Retina (tissue), 1 donor: Measurements from ENCODE around the gene KLHL14.
"Not testable (repeated sequence)": the region's sequence is repeated elsewhere in the genome, so short reads cannot be mapped to it uniquely, and the experiment has no call there.

Source experiments
- DNase-seq: peaks from one replicate; pipeline ENCODE4 v3.0.0-alpha.2; 2016

Gene KLHL14

GRCh38 chr18:32772581-32773381 lies at the start of gene KLHL14:
TSS of gene KLHL14 (minus strand) at chr18:32773023. CDS start at chr18:32770591, 2,432 bp downstream.
- DNase-seq: peak; percentile 79

DNA sequence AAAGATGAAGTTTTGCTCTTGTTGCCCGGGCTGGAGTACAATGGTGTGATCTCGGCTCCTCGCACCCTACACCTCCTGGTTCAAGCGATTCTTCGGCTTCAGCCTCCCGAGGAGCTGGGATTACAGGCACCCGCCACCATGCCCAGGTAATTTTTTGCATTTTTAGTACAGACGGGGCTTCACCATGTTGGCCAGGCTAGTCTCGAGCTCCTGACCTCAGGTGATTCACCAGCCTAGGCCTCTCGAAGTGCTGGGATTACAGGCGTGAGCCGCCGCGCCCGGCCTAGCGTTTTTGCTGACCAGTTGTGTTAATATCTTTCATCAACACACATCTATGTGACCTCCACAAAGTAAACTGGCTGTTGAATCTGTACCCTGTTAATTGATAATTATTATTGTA lies 49.4 kb upstream of the KLHL14 start:
- no peak for DNase-seq

GRCh38 chr18:32815881-32816280 lies 43.1 kb upstream of the KLHL14 start:
- no peak for DNase-seq

- DNase-seq: no peak
Observed at GRCh38 chr18:32812342-32812741, 39.5 kb upstream of the KLHL14 start.

GRCh38 chr18:32810314-32810713 lies 37.5 kb upstream of the KLHL14 start:
- no peak for DNase-seq

- no peak for DNase-seq
Observed at GRCh38 chr18:32805354-32805753, 32.5 kb upstream of the KLHL14 start.

DNA sequence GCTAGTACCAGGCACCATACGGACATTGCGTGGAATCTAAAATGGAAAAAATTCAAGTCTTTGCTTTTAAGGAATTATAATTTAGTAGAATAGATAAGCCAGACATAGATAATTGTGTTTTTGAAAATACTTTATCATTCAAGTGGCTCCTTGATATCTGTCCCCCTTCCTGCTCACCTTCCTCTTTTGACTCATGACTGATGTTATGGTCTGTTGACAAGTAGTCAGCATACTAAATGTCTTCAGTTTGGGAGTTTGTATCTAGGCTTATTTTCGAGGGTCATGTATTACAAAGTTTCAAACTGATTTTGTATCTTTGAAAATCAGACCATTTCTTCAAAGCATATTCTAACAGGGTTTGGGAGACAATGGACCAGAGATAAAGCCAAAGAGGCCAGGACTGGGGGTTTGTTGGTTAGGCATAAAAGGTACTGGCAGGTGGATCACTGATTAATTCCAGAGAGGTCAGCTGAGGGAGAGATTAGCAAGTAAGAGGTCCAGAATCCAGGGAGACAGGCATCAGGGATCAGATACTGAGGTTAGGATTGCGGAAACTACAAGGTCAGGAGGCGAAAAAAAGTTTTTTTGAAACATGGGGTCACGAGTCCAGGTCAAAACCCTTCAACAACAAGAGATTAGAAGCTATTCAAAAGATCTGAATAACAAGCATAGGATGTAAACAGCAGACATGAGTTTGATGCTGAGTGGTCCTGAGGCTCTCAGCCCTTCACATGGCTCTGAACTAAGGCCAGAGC lies 31.5 kb upstream of the KLHL14 start:
- DNase-seq: peak; percentile 20

GRCh38 chr18:32803568-32803967 lies 30.7 kb upstream of the KLHL14 start:
- peak; percentile 60 for DNase-seq

DNA sequence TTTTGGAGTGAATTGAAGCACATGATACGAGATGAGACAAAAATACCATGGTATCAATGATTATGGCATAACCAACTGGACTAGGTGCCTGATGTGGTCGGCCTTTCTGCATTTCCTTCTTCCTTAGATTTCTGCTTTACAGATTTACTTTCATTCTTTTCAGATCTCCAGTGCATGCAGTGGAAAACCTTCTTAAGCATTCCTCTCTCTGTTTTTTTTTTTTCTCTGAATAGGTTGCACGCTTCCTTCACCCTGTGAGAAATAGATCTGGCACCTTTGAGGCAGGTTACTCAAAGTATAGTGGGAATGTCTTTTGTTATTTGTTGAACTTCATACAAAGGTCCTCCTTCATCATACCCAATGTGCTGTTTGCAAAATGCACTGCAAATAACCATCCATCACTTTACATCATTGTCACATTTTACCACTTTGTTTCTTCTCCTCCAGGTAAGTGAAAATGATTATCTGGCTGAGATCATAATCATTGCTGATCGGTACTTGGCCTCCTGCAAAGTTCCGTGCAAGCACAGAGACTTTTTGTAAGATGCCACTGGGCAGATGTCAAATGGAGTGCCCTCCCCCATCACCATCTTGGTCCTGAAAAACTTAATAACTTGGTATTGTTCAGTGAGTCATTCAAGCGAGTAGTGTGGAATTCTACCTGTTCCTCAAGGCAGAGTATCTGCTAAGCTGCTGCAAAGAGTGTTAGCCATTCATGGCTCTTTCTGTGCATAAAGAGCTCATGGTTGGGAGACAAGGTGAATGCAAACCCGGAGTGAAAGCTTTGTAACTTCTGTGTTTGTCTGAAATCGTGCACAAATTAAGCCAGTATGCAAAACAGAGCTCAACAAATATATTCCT lies 30.0 kb upstream of the KLHL14 start:
- peak; percentile 44 for DNase-seq

GRCh38 chr18:32801228-32801627 lies 28.4 kb upstream of the KLHL14 start:
- no peak for DNase-seq

DNA sequence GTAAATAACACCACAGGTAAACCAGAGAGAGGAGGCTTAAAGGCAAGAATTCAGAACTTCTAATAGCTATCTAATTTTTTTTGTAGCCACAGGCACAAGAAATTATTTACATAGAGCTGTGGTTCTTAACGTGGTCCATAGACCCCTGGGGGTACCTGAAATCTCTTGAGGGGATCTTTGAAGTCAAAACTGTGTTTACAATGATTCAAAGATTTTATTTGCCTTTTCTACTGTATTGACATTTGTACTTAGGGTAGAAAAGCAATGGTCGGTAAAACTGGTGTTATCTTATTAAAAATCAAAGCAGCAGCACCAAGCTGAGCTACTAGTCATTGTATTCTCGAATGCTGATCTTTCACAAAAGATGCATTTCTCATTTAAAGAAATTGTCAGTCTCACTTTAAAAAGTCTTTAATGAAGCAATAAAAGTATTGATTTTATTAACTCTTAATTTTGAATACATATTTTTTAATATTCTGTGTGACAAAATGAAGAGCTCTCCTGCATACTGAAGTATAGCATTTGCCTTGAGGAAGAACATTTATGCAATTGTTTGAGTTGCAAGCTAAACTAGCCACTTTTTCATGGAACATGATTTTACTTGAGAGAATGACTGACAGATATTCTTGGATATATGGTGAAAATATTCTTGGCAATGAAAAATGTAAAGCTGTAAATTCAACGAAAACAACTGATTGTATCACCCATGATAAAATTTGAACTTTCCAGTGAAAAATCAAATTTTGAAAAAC lies 25.6 kb upstream of the KLHL14 start:
- DNase-seq: no peak

DNA sequence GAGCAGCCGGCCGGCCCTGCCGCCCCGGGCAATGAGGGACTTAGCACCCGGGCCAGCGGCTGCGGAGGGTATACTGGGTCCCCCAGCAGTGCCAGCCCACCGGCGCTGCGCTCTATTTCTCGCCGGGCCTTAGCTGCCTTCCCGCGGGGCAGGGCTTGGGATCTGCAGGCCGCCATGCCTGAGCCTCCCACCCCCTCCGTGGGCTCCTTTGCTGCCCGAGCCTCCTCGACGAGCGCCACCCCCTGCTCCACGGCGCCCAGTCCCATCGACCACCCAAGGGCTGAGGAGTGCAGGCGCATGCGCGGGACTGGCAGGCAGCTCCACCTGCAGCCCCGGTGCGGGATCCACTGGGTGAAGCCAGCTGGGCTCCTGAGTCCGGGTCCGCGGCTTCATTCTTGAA lies 21.8 kb upstream of the KLHL14 start:
- not testable (repeated sequence) for DNase-seq

DNA sequence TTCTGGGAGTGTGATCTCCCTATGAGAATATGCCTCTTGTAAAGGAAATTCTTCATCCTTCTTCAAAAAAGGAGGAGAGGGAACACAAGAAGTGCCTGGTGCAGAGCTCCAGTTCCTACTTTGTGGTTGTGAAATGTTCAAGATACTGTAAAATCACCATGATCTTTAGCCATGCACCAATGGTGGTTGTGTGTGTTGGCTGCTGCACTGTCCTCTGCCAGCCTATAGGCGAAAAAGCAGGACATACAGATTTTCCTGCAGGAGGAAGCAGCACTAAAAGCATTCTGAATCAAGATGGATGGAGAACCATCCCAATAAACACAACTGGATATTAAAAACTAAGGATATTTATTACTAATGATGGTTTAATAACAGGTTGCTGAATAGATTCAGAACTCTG lies 6.2 kb upstream of the KLHL14 start:
- DNase-seq: no peak

DNA sequence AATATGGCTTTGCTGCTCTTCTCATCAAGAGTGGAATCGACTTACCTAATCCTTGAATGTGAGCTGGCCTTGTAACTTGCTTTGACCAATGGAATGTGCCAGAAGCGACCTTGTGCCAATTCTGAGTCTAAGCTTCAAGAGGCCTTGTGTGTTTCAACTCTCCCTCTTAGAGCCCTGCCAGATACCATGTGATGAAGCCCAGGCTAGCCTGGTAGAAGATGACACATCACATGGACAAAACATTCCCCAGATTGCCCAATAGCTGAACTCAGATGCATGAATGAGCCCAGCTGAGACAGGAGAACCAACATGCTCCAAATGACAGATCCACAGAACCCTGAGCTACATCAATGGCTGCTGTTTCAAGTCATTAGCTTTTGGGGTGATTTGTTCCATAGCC lies 4.2 kb upstream of the KLHL14 start:
- DNase-seq: no peak

DNA sequence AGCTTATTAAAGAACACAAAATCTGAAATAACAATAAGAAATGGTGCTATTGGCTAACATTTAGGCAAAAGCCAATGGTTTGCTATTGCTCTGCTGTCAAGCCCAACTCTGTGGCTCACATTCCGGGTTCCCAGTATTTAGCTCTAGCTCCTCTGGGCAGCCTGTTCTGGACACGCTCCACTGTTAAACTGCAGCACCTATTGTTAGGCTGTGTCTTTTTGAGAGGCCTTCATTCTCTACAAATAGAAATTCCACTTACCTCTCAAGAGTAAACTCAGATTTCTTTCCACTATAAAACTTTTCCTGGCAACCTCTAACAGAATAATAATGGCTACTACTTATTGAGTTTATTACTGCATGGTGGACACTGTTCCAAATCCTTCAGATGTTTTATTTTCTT lies 3.7 kb upstream of the KLHL14 start:
- no peak for DNase-seq

DNA sequence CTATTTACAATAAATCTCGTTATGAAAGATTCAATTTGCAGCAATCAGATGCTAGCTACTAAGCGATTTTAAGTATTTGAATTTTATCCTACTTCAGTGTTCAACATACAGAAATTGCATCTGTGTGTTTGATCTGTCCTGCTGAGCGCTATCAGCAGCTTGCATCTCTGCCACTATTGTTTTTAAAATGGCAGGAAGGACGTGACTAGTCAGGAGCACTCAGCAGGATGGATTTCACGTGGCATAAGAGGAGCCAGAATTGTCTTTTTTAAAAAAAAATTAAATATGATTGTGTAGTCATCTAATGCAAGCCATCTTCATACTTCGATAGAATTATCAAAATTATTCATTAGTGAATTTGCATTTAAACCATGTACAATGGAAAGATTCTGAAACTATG lies 2.8 kb upstream of the KLHL14 start:
- DNase-seq: no peak

GRCh38 chr18:32773382-32773712 lies 524 bp upstream of the KLHL14 start:
- no peak for DNase-seq

DNA sequence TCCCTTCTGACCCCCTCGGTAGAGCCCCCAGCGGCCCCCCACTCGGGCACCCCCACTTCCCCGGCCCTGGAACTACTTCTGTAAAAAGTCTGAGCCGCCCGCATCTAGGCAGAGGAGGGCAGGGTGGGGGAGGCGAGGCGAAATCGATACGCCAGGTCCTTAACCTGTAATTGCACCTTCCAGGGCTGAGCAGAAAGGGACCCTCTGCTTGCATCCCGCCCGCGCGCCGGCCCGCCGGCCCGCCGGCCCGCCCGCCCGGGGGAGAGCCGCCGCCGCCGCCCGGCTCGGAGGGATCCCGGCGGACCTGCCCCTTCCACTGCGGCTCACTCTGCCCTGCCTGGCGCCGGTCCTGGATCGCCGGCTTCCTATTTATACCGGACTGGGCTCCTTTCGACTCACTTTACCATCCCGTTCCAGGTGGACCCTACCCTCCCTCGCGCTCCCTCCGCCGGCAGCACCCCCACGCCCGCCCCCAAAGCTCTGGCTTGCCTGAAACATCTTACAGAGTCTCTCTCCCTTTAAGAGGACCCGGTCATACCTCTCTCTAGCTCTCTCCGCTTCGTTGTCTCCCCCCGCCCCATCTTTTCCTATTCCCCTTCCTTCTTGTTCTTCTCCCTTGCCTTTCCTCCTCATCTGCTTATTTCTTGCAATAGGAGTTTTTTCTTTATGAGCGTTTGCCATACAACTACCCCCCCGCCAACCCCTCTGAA lies 797 bp downstream of the KLHL14 start:
- DNase-seq: peak; percentile 63

DNA sequence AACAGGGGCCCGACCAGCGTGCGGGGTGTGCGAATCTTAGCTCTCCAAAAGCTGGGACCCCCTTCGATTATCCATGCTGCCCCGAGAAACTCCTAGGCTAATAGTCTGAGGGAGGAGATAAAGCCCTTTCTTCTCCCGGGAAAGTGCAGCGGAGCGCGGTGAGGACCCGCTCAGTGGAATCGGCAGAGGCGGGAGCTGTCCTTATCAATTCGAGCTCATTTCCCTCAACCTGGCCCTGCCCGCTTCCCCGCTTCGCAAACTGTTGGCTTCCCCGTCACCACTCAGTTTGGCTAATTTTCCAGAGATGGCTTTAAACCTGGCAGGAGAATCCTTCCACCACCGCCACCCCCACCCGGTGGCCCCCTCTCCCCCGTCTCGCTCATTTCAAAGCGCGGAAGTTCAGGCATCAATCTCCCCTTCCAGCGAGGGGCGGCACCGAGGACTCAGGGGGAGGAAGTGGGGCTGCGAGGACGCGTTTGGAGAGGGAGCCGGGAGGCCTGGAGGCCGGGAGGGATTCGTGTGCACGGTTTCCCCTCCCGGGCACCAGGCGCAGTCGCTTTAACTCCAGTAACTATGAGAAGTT lies 1.6 kb downstream of the KLHL14 start:
- DNase-seq: peak; percentile 79

DNA sequence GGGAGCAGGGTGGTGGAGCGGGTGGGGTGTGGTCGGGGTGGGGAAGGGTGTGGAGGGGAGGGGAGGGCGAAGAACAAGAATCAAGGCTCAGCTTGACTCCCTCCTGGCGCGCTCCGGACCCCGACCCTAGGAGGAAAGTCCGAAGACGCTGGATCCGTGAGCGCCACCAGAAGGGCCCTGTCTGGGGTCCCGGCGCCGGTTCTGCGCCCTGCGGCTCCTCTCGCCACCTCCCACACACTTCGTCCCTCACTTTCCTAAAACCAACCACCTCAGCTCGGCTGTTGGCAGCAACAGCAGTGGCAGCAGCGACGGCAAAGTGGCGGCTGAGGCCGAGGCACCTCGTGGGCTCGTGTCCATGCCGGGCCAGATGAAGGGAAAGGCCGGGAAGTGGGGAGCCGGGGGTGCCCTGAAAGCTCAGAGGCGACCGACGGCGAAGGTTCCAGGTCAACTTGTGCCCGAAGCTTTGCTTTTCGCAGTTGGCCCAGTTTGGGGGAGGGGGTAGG lies 2.1 kb downstream of the KLHL14 start:
- peak; percentile 75 for DNase-seq

GRCh38 chr18:32770054-32770665 lies 2.7 kb downstream of the KLHL14 start:
- DNase-seq: no peak
